Colon (tissue), 2 donors: ENCODE results near the gene SP100.
"Not testable (repeated sequence)": the region's sequence is repeated elsewhere in the genome, so short reads cannot be mapped to it uniquely, and the experiment has no call there.

Experiments
- FAIRE-seq: peaks from 2 replicates; lab custom pipeline; 2012; peaks lifted over from hg19 to GRCh38; lab: Jason Lieb, UNC
- donor health status: control.
- donor health status: control.

Gene SP100

DNA sequence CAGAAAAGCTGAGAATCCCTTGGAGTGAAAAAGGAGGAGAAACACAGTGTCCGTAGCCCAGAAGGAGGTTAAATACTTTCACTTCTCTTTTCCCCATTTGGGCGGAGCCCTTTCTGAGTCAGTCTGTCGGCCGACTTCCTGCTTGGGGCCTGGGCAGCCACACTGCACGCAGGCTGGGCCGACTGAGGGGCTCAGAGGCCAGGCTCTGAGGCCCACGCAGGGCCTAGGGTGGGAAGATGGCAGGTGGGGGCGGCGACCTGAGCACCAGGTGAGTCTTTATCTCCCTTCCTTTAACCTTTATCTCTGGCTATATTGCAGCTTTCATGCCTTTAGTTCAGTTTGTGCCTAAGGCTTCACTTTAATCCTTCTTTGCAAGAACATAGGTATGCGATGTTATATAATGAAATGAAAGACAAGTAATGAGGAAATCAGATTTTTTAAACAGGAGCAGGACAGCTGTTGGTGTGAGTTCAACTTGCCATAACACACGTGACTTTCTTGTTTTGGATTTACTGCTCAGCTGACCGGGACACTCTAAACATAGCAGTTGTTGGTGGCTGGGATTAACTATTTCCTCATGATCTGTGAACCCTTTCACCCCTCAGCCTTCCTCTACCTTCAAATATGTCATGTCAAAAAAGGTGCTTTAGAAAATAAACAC, at the start of gene SP100:
Gene SP100 (plus strand): TSS at position 141 of the 661 bp plus-strand sequence. CDS start 96 bp downstream, at position 237.
- no peak for FAIRE-seq

DNA sequence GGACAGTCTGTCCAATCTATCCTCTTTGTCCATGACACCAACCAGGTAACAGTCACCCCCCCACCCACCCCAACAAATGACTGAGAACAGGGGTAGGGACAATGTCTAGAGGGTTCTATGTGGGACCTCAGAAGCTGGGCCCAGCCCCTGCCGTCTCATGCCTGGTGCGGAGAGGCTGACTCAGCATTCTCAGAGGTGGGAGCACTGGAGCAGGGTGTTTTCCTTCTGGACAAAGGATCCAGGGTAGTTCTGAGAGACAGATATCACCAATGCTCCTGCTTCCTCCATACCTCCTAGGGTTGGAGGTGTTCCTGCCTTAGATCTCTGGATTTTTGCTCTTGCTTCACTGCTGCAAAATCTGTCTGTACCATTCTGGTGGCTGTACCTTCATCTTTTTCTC, 33.9 kb upstream of the SP100 start:
- FAIRE-seq: no peak

DNA sequence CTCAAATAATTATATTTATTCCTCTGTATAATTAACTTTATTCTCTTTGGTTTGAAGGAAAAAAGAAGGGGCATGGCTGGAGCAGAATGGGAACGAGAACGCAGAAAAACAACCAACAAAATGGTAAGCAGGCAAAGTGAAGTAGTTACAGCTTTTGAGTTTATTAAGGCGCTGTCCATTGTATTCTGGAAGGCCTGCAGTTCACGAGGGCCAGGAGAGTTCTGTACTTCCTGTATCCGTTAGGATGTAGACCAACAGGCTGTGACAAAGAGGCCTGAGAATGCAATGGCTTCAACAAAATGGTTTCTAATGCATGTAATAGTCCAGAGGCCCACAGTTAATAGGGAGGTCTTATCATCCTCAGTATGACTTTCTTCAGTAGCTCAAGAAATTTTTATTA, 32.5 kb upstream of the SP100 start:
- no peak for FAIRE-seq

DNA sequence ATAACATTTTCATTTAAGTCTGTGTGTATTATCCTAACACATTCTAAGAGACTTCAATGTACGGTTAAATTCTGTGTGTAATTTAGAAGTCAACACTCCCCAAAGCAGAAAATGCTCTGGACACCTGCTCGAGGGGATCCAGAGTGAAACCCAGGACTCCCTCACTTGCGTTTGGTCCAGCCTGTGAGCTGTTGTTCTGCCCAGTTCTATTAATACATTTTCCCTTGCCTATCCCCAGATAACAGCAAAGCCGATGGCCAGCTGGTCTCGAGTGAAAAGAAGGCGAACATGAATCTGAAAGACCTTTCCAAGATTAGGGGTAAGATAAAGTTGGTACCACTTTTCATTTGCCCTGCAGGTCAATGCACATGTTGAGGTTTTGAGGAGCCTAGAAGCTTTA, 31.0 kb upstream of the SP100 start:
- no peak for FAIRE-seq

DNA sequence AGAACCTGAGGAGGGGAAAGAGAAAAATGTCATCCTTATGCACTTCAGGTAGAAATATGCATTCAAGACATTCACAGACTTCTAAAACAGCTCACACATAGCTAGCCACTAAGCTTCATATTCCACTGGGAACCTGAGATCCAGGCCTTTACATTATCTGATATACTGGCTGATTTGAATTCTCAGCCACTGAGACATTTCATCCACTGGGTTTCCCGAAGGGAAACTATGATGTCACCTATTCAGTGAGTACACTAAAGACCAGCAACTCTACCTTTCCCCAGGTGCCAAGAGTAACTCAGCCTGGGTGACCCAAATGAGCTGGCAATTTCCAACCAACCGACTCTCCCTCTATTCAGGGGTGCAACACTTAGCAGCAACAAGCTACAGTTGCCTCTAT, 21.7 kb upstream of the SP100 start:
- no peak for FAIRE-seq

DNA sequence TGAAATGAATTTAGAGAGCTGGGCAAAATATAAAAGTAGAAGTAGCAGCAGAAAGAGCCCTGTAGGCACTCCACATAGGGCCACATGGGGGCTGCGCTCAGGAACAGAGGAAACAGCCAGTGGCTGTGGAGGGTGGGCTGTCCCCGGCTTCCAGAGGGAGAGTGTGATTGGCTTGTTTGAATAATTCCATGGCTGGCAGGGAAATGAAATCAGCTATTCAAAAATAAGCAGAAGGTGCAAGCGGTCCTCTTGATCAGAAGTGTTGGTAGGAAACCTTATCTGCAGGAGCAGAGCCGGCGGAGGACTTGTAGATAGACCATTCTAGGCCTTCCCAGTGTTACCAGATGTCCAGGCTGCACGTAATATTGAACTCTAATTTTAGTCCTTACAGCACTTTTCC, 17.3 kb upstream of the SP100 start:
- not testable (repeated sequence) for FAIRE-seq

DNA sequence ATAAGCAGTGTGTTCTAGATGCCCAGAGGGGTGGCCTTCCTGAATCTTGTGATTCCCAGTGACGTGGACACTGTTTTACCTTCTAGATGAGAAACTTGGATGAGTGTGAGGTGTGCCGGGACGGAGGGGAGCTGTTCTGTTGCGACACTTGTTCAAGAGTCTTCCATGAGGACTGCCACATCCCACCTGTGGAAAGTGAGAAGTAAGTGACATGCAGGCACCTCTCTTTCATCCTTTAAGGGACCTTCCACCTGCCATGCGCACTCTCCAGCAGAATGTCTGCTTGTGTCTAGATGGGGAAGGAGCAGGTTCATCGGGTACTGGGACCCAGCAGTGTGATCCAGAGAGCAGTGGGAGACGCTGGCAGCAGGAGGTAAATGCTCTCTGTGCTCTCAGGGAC, 16.0 kb upstream of the SP100 start:
- FAIRE-seq: no peak

DNA sequence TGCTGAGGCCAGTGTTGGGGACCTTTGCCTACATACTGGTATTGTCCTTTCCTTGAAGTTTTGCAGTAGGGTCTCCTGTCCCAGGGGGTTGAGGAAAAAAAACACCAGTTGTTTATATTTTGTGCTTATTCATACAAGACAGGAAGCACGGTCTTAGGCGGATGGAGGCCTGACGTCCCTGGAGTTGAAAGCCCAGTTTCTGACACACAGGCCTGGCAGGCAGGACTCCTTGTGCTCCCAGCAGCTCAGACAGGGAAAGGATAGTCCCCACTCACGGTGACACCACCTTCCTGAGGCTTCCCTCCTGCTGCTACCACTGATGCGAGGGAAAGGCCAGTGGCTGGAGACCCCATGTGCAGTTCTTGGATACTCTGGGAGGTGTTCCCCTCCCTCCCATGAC, 15.5 kb upstream of the SP100 start:
- no peak for FAIRE-seq

DNA sequence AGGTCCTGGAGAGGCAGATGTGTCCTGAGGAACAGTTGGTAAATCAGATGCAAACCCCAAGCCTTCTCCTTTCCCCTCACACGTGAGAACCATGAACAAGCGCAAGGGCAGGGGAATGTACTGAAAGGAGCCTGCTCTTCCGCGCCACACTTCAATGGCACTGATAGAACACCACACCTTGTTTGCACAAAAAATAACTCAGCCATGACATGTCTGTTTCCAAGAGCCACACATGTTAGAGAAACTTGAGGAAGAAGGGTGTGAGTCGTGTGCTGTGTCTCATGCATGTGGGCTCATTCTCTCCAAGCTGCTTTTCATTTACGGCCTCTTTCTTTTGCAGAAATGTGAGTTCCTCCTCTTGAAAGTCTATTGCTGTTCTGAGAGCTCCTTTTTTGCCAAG, 15.0 kb upstream of the SP100 start:
- not testable (repeated sequence) for FAIRE-seq

DNA sequence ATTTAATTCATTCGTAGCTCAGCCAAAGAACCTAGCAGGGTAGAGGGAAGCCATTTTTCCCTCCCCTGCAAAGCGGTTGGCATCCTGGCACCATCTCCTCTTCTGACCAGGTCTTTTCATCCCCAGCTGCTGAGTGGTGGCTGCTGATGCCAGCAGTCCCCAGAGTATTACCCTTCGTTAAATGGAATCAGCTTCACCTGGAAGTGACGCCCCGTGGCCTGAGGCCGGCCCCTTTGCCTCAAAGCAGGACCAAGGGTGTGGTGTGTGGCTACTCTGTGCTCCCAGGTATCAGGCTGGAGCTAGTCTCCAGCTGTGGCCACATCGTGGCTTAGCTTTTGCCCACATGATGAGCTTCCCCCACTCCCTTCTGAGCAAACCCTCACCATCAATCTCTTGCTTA, 12.3 kb upstream of the SP100 start:
- no peak for FAIRE-seq

DNA sequence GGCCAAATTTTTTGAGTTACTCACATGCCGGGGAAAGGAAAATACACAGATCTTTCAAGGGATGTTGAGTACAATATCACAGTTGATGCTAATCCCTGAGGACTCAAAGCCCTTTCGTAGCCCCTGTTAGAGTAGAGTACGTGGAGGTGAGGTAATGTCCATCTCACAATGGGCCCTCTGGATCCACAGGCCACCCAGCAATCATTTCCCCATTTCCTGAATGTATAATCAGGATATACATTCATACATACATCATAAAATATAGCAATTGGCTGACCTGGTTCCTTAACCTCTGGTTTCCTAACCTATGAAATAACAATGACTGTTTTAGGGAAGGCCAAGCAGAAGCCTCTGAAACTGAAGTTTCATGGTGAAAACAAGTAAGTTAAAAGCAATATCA, 10.2 kb upstream of the SP100 start:
- no peak for FAIRE-seq

DNA sequence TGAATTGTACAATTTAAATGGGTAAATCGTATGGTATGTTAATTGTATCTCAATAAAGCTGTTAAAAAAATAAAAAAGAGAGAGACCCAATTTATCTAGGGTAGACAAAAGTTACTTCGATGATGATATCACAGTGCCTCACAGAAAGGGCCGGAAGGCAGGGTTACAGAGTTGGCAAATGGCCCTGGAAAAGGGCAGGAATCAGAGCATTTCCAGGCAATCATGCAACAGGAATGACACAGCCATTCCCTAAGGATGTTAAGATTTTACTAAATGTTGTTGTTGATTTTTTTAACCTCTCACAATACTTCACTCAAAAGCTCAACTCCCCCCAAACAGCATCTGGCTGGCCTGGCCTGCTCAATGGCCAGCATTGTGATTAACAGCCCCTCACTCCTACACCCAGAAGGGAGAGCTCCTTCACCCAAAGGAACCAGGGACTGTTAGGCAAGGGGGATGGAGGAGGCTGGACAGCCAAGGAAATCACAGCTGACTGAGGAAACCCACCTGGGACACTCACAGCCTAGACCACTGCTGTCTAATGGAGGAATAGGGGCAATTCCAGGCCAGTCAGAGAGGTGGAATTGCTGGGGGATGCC, 7.7 kb upstream of the SP100 start:
- FAIRE-seq: no peak

DNA sequence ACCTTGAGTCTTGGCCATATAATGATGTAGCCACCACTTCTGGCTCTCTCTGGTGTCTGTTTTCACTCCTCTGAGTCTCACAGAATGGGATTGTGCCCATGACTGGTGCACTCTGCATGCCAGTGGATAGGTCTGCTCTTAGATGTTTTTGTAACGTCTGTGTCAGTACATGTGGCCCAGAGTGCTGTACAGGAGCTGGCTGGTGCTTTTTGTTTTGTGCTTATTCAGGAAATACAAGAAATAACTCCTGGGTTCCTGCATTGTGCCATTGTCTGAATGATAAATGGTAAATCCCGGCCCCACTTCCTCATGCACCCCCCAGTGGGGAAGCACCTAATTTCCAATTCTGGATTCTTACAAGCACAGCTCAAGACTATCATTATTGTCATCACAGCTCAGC, 6.7 kb upstream of the SP100 start:
- FAIRE-seq: not testable (repeated sequence)

DNA sequence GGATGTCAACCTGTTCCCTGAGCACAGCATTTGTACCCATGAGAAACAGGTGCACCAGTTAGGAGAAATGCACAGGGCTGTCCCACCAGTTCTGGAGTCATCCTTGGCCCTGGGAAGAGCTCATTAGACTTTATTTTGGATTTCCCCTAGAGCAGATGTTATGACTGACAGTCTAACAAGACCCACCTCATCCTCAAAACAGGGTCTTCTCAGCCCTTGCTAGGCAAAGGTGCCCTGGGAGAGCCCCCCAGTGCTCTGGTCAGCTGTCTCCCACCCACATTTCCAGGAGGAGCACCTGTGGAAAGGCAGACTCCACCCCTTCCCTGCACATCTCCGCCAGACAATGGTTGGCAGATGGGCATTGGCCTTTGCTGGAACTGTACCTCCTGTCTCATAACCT, 5.7 kb upstream of the SP100 start:
- FAIRE-seq: no peak

DNA sequence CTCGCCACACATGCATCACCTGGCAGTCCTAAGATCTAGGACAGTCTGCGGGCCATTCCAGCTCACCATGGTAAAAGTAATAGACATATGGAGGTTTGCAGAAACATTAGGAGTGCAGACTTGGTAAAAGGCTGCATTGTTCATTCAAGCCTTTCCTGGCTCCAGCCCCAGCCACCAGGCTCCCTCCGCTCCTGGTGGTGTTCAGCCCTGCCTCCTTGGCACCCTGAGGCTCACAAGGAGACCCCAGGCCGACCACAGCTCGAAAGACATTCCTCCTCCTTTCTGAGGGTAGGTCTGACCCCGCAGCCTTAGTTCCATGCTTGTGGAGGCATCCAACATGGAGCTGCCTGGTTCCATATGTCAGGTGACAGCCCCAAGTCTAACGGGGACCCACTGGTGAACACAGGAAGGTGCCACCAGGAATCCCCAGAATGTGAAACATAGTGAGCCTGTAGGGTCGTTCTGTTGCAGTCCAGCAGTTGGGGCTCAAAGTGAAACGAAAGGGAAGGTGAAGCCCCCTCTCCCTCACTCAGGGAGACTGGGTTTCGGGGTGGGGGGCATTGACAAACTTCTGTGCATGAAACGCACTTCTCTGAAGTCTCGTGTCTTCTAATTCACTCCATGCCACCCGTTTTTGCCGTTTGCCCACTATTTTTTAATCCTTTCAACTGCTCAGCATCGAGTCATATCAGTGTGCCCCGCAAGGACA, 5.0 kb upstream of the SP100 start:
- no peak for FAIRE-seq

DNA sequence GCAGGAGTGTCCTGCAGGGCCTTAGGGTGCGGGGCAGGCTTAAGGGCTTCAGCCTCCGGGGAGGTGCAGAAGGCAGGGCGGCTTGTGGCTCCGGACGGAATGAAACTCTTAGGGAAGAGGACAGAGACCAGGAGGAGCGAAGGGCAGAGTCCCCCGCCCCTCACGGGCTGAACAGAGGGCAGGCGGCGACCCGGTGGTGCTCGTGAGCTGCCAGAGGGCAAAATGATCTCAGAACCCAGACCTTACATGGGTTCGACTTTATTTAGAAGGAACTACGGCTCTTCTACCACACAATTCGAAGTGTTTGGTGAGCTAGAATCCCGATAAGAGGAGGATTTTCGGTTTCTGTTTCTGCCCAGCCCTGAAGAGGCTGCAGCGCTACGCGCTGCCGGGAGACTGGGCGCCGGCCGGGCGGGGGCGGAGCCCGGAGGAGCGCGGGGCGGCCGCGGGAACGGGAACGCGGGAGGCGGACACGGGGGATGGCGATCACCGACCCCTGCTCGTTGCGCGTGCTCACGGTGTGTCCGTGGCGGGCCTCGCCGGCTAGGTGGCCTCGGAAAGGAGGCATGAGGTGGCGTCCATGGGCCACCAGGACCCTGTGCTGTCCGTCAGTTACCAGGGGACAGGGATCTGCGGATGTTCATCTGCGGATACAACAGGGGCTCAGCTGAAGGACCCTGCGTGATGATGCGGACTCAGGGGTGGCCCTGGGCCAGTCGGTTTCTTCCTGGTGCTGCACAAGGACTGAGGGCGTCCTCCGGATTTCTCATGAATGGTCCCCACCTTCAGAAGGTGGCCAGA, 4.2 kb upstream of the SP100 start:
- no peak for FAIRE-seq

DNA sequence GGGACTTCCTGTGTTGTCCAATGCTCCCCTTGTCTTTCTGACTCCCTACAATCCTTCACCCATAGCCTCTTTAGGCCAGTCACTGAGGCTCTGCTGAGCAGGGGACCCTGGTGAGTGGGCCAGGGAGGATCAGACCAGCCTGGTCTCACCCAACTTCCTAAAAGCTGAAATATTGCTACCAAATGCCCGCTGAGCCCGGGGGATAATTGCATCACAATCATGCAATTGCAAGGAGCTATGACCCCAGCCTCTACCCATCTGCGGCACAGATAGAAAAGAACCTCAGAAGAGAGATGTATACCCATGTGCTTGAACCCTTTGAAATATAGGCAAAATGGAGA, 3.7 kb upstream of the SP100 start:
- FAIRE-seq: no peak

DNA sequence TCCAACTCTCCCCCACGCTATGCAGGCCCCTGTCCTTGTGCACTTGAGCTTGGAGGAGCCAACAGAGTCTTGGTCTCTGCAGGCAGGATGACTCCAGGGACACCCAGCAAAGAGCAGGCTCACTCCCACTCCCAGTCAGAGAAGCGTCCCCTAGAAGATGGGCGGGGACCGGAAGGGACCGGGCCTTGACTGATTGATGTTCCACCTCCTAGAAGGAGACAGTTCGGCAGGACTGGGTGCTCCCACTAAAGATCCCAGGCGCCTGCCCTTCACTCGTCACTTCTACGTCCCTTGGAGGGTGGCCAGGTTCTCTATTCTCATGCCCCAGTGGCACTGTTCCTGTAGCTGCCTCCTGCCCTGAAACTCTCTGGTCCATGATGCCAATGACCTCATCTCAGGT, 3.2 kb upstream of the SP100 start:
- no peak for FAIRE-seq

DNA sequence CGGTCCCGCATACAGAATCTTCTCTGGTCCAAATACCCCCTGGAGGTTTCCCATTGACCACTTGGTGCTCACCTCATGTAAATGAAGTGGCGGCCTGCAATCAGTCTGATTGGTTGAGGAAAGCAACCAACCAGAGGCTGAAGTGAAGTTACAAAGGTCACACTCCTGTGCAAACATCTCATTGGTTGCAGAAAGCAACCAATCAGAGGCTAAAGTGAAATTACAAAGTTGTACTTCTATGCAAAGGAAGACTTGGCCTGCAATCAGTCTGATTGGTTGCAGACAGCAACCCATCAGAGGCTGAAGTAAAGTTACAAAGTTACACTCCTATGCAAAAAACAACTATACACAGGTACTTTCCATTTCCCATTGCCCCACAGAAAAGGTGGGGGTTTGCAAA, 2.5 kb upstream of the SP100 start:
- no peak for FAIRE-seq

DNA sequence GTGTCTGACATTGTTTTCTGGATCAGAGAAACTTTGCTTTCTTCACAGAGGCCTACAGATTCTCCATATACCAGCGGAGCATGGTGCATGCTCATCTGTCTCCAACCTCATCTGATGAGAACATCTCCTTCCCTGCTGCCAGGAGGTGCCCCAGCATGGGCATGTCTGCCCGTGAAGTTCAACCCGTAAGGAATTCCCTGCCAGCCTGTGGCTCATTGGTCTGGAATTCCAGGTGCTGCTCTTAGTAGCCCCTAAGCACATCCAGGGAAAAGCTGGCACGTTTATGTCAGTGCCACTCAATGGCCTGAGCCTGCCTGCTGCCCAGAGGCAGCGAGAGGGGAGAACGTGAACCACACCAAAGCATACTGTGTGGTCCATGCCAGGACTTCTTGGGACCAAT, 1.7 kb upstream of the SP100 start:
- no peak for FAIRE-seq

DNA sequence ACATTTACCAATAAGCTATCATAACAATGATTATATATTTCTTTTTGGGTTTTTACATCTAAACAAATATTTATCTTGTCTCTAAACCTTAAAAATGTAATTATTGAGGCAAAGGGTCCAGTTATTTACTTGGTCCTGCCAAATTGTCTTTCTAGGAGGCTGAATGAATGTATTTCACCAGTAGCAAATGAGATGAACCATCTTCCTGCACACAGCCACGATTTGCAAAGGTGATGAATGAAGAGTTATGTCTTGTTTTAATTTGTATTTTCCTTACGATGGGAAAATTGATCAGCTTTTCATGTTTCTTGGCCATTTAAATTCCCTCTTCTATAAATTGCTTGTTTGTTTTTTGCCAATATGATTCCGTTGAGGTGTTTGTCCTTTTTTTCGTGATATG, 1.4 kb downstream of the SP100 start:
- no peak for FAIRE-seq

DNA sequence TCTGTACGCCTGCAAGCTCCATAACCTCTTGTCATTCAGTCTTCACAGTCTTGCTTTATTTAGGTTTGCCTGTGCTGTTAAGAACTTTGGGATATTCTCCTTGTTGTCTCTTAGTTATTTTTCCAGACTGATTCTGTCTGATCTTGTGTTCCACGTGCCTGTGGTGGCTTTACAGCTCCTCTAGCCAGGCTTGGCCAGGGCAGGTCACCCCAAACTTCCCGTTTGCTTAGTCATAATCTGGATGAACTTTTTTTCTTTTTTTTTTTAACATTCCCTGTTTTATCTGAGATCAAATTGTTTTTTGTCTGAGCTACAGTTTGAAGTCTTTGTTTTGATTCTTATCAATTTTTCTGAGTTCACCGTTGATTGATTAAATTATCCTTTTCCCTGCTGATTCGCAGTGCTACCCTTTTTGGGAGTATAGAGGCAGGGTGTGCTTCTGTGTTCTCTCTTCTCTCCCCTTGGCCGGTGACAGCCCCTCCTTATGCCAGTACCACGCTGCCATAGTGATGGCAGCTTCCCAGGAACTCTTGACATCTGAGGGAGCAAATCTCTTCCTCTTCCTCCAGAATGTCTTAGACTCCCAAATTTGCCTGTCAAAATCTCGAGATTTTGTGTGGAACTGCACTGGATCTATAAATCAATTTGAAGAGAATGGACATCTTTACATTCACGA, 2.5 kb downstream of the SP100 start:
- no peak for FAIRE-seq
